HG03280 (cell line): ENCODE data around the gene VPS13A.
"Not testable (repeated sequence)": the region's sequence is repeated elsewhere in the genome, so short reads cannot be mapped to it uniquely, and the experiment has no call there.

ENCODE experiments used
- ATAC-seq: cut with Tn5 transposase; IDR thresholded peaks from one replicate; pipeline ENCODE4 v1.9.1; 2021; ENCODE audit warnings: mild to moderate bottlenecking, moderate library complexity; ENCODE audit not compliant: unreplicated experiment

VPS13A gene

GRCh38 chr9:77293949-77294348, 116.6 kb downstream of the VPS13A start:
- no peak for ATAC-seq

GRCh38 chr9:77304543-77304942, 127.2 kb downstream of the VPS13A start:
- ATAC-seq: peak; percentile 80

- ATAC-seq: no peak
Measured at GRCh38 chr9:77305622-77306400, 128.5 kb downstream of the VPS13A start.

- no peak for ATAC-seq
Measured at GRCh38 chr9:77307166-77307565, 129.8 kb downstream of the VPS13A start.

- no peak for ATAC-seq
Measured at GRCh38 chr9:77316058-77316457, 138.7 kb downstream of the VPS13A start.

GRCh38 chr9:77325058-77325457, 147.7 kb downstream of the VPS13A start:
- no peak for ATAC-seq

- ATAC-seq: no peak
Measured at GRCh38 chr9:77328102-77328501, 150.8 kb downstream of the VPS13A start.

GRCh38 chr9:77370064-77370463, 192.7 kb downstream of the VPS13A start:
- no peak for ATAC-seq

- no peak for ATAC-seq
Measured at GRCh38 chr9:77374266-77374665, 196.9 kb downstream of the VPS13A start.

GRCh38 chr9:77375956-77376532, 198.7 kb downstream of the VPS13A start:
- no peak for ATAC-seq

- no peak for ATAC-seq
Measured at GRCh38 chr9:77384406-77384805, 207.1 kb downstream of the VPS13A start.

GRCh38 chr9:77386187-77386586, 208.9 kb downstream of the VPS13A start:
- no peak for ATAC-seq

- no peak for ATAC-seq
Measured at GRCh38 chr9:77391834-77392233, 214.5 kb downstream of the VPS13A start.

- ATAC-seq: no peak
Measured at GRCh38 chr9:77392328-77392727, 215.0 kb downstream of the VPS13A start.

GRCh38 chr9:77398581-77398980, 221.2 kb downstream of the VPS13A start:
- not testable (repeated sequence) for ATAC-seq

- ATAC-seq: no peak
Measured at GRCh38 chr9:77399964-77400363, 222.6 kb downstream of the VPS13A start.

- no peak for ATAC-seq
Measured at GRCh38 chr9:77402286-77402685, 225.0 kb downstream of the VPS13A start.

- ATAC-seq: no peak
Measured at GRCh38 chr9:77403239-77403638, 225.9 kb downstream of the VPS13A start.

GRCh38 chr9:77408521-77408920, 231.2 kb downstream of the VPS13A start:
- ATAC-seq: not testable (repeated sequence)

- ATAC-seq: no peak
Measured at GRCh38 chr9:77417566-77417965, 240.2 kb downstream of the VPS13A start.

- no peak for ATAC-seq
Measured at GRCh38 chr9:77418226-77418625, 240.9 kb downstream of the VPS13A start.

- ATAC-seq: no peak
Measured at GRCh38 chr9:77420641-77421040, 243.3 kb downstream of the VPS13A start.
